Endodermal cell (in vitro differentiated cells): ENCODE measurements around the gene GTF3C1. TPM values are rescaled to one million over a fixed set of nuclear protein-coding genes. Genes with fewer than 3 reads are reported as not detected.

ENCODE experiments used
- DNase-seq: peaks from one replicate; pipeline ENCODE4 v3.0.0-alpha.2; 2017
- H3K27ac ChIP-seq: 2 replicates; pipeline ENCODE4 v1.5.1; 2013; ENCODE audit warnings: mild to moderate bottlenecking, low read depth, low read length, moderate library complexity
- H3K27me3 ChIP-seq: 2 replicates; pipeline ENCODE4 v1.6.1; 2013; ENCODE audit warnings: mild to moderate bottlenecking, low read length, moderate library complexity; ENCODE audit not compliant: insufficient read depth, control insufficient read depth, poor library complexity, severe bottlenecking
- H3K36me3 ChIP-seq: 2 replicates; pipeline ENCODE4 v1.7.0; 2013; ENCODE audit warnings: mild to moderate bottlenecking, low read length, moderate library complexity; ENCODE audit not compliant: control insufficient read depth, insufficient read depth
- H3K4me1 ChIP-seq: one replicate; pipeline ENCODE4 v1.7.0; 2013; ENCODE audit warnings: low read length; ENCODE audit not compliant: control insufficient read depth, insufficient read depth
- H3K4me3 ChIP-seq: 2 replicates; pipeline ENCODE4 v1.5.1; 2013; ENCODE audit warnings: mild to moderate bottlenecking, low read length, moderate library complexity
- H3K9ac ChIP-seq: 2 replicates; pipeline ENCODE4 v1.6.1; 2013; ENCODE audit warnings: mild to moderate bottlenecking, low read length, moderate library complexity; ENCODE audit not compliant: poor library complexity, severe bottlenecking; ENCODE audit errors: extremely low read depth
- H3K9me3 ChIP-seq: 2 replicates; pipeline ENCODE4 v1.6.1; 2013; ENCODE audit warnings: mild to moderate bottlenecking, low read length, moderate library complexity; ENCODE audit not compliant: control insufficient read depth
- H3K27ac Mint-ChIP-seq: 2 replicates; pipeline ENCODE4 v1.8.0; 2020; ENCODE audit warnings: mixed read lengths
- H3K27me3 Mint-ChIP-seq: 2 replicates; pipeline ENCODE4 v1.8.0; 2021; ENCODE audit warnings: mild to moderate bottlenecking, mixed read lengths; ENCODE audit not compliant: insufficient read depth
- H3K36me3 Mint-ChIP-seq: 2 replicates; pipeline ENCODE4 v1.8.0; 2020; ENCODE audit warnings: low read depth, mixed read lengths
- H3K4me1 Mint-ChIP-seq: 2 replicates; pipeline ENCODE4 v1.8.0; 2020; ENCODE audit warnings: mixed read lengths
- H3K4me3 Mint-ChIP-seq: 2 replicates; pipeline ENCODE4 v1.8.0; 2020; ENCODE audit warnings: mild to moderate bottlenecking, moderate library complexity, mixed read lengths
- H3K9me3 Mint-ChIP-seq: 2 replicates; pipeline ENCODE4 v1.8.0; 2020; ENCODE audit warnings: mild to moderate bottlenecking, mixed read lengths
- WGBS, 2 experiments: methylation state at CpG; one replicate each; pipeline versions ENCODE4 v1.1.5 to v1.1.7; 2013; ENCODE audit warnings: missing lambda C conversion rate in 2 of 2, mixed read lengths in 1 of 2; ENCODE audit not compliant: insufficient coverage in 1 of 2, insufficient read length in 1 of 2; 5-methylcytosine and 5-hydroxymethylcytosine counted together
- long read RNA-seq, 4 experiments: library from polyadenylated mRNA in 2 of 4; library from RNA in 1 of 4; library from capped mRNA in 1 of 4; stranded (forward) in 3 of 4; unstranded in 1 of 4; transcript quantifications; one replicate each; pipeline ENCODE4 v2.0.0, GENCODE V29; 2020 to 2021; ENCODE audit warnings: inconsistent platforms in 1 of 4
- polyA plus RNA-seq, 2 experiments: library from polyadenylated mRNA; stranded (reverse); fragments of 50-300 nt; gene quantifications; one replicate each; pipeline ENCODE4 v1.2.3, GENCODE V29; 2013
- total RNA-seq, 2 donors: library from RNA; stranded (reverse); fragmentation: NEBNext Ultra II Directional in 1 of 2; extraction: Animal tissue kit (Norgen Biotek cat#: 25700) in 1 of 2; gene quantifications; 2 replicates in 1 of 2; 3 replicates in 1 of 2; pipeline ENCODE4 v1.2.1, GENCODE V29; 2021
- TF ChIP-seq, protein P1 (sequence below): fragments of 200-600 bp; sonication (generic); conservative IDR thresholded peaks from 2 replicates; pipeline ENCODE4 v1.5.0; 2021; ENCODE audit warnings: antibody characterized with exemption, mild to moderate bottlenecking

The GTF3C1 gene, protein sequence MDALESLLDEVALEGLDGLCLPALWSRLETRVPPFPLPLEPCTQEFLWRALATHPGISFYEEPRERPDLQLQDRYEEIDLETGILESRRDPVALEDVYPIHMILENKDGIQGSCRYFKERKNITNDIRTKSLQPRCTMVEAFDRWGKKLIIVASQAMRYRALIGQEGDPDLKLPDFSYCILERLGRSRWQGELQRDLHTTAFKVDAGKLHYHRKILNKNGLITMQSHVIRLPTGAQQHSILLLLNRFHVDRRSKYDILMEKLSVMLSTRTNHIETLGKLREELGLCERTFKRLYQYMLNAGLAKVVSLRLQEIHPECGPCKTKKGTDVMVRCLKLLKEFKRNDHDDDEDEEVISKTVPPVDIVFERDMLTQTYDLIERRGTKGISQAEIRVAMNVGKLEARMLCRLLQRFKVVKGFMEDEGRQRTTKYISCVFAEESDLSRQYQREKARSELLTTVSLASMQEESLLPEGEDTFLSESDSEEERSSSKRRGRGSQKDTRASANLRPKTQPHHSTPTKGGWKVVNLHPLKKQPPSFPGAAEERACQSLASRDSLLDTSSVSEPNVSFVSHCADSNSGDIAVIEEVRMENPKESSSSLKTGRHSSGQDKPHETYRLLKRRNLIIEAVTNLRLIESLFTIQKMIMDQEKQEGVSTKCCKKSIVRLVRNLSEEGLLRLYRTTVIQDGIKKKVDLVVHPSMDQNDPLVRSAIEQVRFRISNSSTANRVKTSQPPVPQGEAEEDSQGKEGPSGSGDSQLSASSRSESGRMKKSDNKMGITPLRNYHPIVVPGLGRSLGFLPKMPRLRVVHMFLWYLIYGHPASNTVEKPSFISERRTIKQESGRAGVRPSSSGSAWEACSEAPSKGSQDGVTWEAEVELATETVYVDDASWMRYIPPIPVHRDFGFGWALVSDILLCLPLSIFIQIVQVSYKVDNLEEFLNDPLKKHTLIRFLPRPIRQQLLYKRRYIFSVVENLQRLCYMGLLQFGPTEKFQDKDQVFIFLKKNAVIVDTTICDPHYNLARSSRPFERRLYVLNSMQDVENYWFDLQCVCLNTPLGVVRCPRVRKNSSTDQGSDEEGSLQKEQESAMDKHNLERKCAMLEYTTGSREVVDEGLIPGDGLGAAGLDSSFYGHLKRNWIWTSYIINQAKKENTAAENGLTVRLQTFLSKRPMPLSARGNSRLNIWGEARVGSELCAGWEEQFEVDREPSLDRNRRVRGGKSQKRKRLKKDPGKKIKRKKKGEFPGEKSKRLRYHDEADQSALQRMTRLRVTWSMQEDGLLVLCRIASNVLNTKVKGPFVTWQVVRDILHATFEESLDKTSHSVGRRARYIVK (N-terminal part only)
- total RNA-seq: 100 to 1,000 TPM; 138 TPM
- polyA plus RNA-seq (2013, experiment 1 of 2): 73.5 TPM
- 77.1 TPM for polyA plus RNA-seq (2013, experiment 2 of 2)
- long read RNA-seq, experiment 1, transcript GTF3C1-205 (1 exons, 2,798 nt): major isoform, 5 of 48 reads
- long read RNA-seq, experiment 1, partial matches to known transcripts: 36 of 48 reads
- long read RNA-seq, experiment 1, other reads (novel, unspliced or antisense): 7 of 48 reads
- long read RNA-seq, experiment 2, full-length matches to known transcripts: 109 of 200 reads
- long read RNA-seq, experiment 2, partial matches to known transcripts: 75 of 200 reads
- long read RNA-seq, experiment 2, other reads (novel, unspliced or antisense): 16 of 200 reads
- long read RNA-seq, experiment 3, full-length matches to known transcripts: 73 of 402 reads
- long read RNA-seq, experiment 3, partial matches to known transcripts: 307 of 402 reads
- long read RNA-seq, experiment 3, other reads (novel, unspliced or antisense): 22 of 402 reads
- long read RNA-seq, experiment 4, partial matches to known transcripts: 3 of 4 reads
- long read RNA-seq, experiment 4, other reads (novel, unspliced or antisense): 0 of 4 reads

DNA sequence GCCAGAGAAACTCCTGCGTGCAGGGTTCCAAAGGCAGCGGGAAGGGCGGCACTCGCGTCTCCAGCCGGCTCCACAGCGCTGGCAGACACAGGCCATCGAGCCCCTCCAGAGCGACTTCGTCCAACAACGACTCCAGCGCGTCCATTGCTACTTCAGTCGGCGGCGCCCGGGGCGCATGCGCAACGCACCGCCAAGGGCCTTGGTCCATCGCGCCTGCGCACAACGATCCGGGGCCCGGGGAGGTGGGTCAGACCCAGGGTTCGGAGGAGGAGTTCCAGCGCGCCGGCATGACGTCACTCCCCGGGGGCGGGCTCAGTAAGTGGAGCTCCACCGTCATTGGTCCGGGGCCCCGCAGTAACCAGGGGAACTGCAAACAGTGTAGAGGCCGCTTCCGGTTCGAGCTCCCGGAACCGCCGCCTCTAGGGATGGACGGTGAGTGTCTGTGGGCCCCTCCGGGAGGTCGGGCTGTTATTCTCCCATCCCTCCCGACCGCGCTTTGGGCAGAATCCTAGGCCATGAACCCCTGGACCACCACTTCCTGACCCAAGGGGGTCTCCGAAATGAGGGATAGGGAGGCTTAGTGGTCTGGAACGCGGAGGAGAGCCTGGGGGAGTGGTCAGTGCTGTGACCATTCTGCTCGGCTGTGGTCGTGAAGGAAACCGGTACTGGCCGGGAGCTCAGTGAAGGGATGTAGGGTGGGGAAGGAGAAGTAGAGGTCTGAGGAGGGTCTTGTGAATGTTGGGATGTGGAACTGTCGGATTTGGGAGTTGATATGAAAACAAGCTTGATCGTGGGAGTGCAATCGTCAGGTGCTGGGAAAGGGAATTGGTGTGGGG lies at the start of gene GTF3C1, which contains the start of gene KATNIP:
TSS of gene GTF3C1 (minus strand) at position 168 of the 836 bp plus-strand sequence. CDS start at position 145, 23 bp downstream.
TSS of gene KATNIP (plus strand) at position 399 of the 836 bp plus-strand sequence. CDS start at position 426, 27 bp downstream.
- H3K27me3 Mint-ChIP-seq: no peaks in the 10 kb centered on the region
- Histone ChIP-seq H3K27me3 (no peaks in the 10 kb centered on the region), H3K4me1 (no peaks in the 10 kb centered on the region), H3K9ac (peak within 1 kb of the TSS; percentile 79), H3K4me3 (peak within 1 kb of the TSS; percentile 99), H3K9me3 (no peaks in the 10 kb centered on the region), H3K27ac (peak within 1 kb of the TSS; percentile 40), H3K36me3 (peaks cover 13% of the 10 kb centered on the region)
- DNase-seq: peak; percentile 100
- peaks cover 22% of the 10 kb centered on the region for H3K4me1 Mint-ChIP-seq
- peaks cover 19% of the 10 kb centered on the region for H3K36me3 Mint-ChIP-seq
- 1 to 2% methylated on average over 9 to 59 of the region's 59 CpGs for whole genome bisulfite sequencing, 2 experiments
- H3K9me3 Mint-ChIP-seq: no peaks in the 10 kb centered on the region
- peak within 1 kb of the TSS; percentile 99 for H3K4me3 Mint-ChIP-seq
- TF ChIP-seq, protein P1, sequence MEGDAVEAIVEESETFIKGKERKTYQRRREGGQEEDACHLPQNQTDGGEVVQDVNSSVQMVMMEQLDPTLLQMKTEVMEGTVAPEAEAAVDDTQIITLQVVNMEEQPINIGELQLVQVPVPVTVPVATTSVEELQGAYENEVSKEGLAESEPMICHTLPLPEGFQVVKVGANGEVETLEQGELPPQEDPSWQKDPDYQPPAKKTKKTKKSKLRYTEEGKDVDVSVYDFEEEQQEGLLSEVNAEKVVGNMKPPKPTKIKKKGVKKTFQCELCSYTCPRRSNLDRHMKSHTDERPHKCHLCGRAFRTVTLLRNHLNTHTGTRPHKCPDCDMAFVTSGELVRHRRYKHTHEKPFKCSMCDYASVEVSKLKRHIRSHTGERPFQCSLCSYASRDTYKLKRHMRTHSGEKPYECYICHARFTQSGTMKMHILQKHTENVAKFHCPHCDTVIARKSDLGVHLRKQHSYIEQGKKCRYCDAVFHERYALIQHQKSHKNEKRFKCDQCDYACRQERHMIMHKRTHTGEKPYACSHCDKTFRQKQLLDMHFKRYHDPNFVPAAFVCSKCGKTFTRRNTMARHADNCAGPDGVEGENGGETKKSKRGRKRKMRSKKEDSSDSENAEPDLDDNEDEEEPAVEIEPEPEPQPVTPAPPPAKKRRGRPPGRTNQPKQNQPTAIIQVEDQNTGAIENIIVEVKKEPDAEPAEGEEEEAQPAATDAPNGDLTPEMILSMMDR: no peak
- H3K27ac Mint-ChIP-seq: peak within 1 kb of the TSS; percentile 98

DNA sequence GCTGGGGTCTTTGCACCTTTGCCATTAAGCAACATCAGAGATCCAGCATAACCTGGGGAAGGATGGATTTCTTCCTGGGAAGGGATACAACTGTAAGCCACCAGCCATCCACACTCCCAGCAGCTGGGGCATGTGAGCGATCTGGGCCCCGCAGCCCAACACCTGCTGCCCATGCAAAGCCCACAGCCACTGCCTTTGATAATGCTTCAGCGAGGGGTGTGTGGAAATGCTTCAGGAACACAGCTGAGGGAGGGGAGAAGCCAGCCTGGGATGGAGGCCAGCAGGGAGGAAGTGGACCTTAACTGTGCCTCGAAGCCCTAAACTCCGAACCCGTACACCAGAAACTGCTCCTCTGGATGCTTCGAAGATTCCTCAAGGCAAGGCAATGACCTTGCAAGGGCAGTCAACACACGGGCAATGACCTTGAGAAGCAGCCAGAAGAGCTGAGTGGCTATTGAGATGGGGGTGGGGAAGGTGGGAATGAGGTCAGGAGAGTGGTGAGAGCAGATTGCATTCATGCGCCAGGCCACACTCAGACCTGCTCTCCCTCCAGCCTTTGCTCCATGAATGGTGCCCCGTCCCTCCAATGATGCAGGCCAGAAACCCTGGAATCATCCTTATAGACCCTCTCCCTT lies 49.3 kb upstream of the GTF3C1 start:
- H3K27me3 ChIP-seq: no peaks in the 10 kb centered on the region
- Mint-ChIP-seq H3K4me1 (peaks cover 33% of the 10 kb centered on the region), H3K27me3 (no peaks in the 10 kb centered on the region), H3K27ac (no peak overlapping the region), H3K4me3 (no peak overlapping the region), H3K9me3 (no peaks in the 10 kb centered on the region), H3K36me3 (peaks cover 2% of the 10 kb centered on the region)
- TF ChIP-seq, protein P1: no peak
- 92 to 95% methylated on average over 4 to 9 of the region's 10 CpGs for WGBS, 2 experiments
- no peak for DNase-seq
- H3K36me3 ChIP-seq: peaks cover 5% of the 10 kb centered on the region
- H3K4me3 ChIP-seq: no peak overlapping the region
- H3K27ac ChIP-seq: no peak overlapping the region
- H3K9ac ChIP-seq: no peak overlapping the region
- H3K4me1 ChIP-seq: peaks cover 10% of the 10 kb centered on the region
- H3K9me3 ChIP-seq: no peaks in the 10 kb centered on the region
